IMR-90 (cell line): Measurements from ENCODE around the gene PACSIN2.

Experiments used
- BHLHE40 ChIP-seq: fragments of 150-350 bp; IDR thresholded peaks from 2 replicates; pipeline ENCODE4 v1.6.1; 2016; ENCODE audit warnings: mild to moderate bottlenecking, low read depth, low read length
- CEBPB ChIP-seq: IDR thresholded peaks from 2 replicates; pipeline ENCODE4 v1.6.1; 2012; ENCODE audit warnings: low read depth, low read length, improper control_type of control experiment
- ELK1 ChIP-seq: fragments of 150-350 bp; IDR thresholded peaks from 2 replicates; pipeline ENCODE4 v1.6.1; 2016; ENCODE audit warnings: low read depth, mild to moderate bottlenecking, low read length, moderate library complexity, borderline replicate concordance
- FOS ChIP-seq: fragments of 150-350 bp; IDR thresholded peaks from 2 replicates; pipeline ENCODE4 v1.6.1; 2016; ENCODE audit warnings: low read depth, low read length
- MAZ ChIP-seq: IDR thresholded peaks from 2 replicates; pipeline ENCODE4 v1.6.1; 2012; ENCODE audit warnings: low read depth, mild to moderate bottlenecking, low read length, improper control_type of control experiment, moderate library complexity, borderline replicate concordance
- MXI1 ChIP-seq: IDR thresholded peaks from 2 replicates; pipeline ENCODE4 v1.6.1; 2012; ENCODE audit warnings: low read depth, mild to moderate bottlenecking, low read length, moderate library complexity, borderline replicate concordance
- NFE2L2 ChIP-seq: fragments of 150-350 bp; IDR thresholded peaks from 2 replicates; pipeline ENCODE4 v1.6.1; 2016; ENCODE audit warnings: low read depth, mild to moderate bottlenecking, low read length
- POLR2A ChIP-seq: IDR thresholded peaks from 2 replicates; pipeline ENCODE4 v1.6.1; 2012; ENCODE audit warnings: mild to moderate bottlenecking, low read depth, low read length
- RAD21 ChIP-seq: IDR thresholded peaks from 2 replicates; pipeline ENCODE4 v1.6.1; 2012; ENCODE audit warnings: low read length, improper control_type of control experiment
- USF2 ChIP-seq: fragments of 150-350 bp; IDR thresholded peaks from 2 replicates; pipeline ENCODE4 v1.6.1; 2017; ENCODE audit warnings: mild to moderate bottlenecking, antibody characterized with exemption, low read length, low read depth
- TF ChIP-seq, protein P1 (sequence below): conservative IDR thresholded peaks from 2 replicates; pipeline ENCODE4 v1.5.1; 2012; ENCODE audit warnings: mild to moderate bottlenecking, low read depth, low read length, improper control_type of control experiment

GRCh38 chr22:42892571-42893316, 122.2 kb downstream of the PACSIN2 start:
- TF ChIP-seq, protein P1, sequence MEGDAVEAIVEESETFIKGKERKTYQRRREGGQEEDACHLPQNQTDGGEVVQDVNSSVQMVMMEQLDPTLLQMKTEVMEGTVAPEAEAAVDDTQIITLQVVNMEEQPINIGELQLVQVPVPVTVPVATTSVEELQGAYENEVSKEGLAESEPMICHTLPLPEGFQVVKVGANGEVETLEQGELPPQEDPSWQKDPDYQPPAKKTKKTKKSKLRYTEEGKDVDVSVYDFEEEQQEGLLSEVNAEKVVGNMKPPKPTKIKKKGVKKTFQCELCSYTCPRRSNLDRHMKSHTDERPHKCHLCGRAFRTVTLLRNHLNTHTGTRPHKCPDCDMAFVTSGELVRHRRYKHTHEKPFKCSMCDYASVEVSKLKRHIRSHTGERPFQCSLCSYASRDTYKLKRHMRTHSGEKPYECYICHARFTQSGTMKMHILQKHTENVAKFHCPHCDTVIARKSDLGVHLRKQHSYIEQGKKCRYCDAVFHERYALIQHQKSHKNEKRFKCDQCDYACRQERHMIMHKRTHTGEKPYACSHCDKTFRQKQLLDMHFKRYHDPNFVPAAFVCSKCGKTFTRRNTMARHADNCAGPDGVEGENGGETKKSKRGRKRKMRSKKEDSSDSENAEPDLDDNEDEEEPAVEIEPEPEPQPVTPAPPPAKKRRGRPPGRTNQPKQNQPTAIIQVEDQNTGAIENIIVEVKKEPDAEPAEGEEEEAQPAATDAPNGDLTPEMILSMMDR = no peak
- no peak for TF ChIP-seq USF2
- TF ChIP-seq POLR2A = no peak
- no peak for TF ChIP-seq ELK1
- no peak for TF ChIP-seq FOS
- TF ChIP-seq BHLHE40 = no peak
- no peak for TF ChIP-seq MXI1
- no peak for TF ChIP-seq MAZ
- TF ChIP-seq RAD21 = no peak
- no peak for TF ChIP-seq CEBPB
- TF ChIP-seq NFE2L2 = no peak
